IMR-90 (cell line): ENCODE data around the gene ZSWIM8.

Experiments
- CTCF ChIP-seq: conservative IDR thresholded peaks from 2 replicates; pipeline ENCODE4 v1.5.1; 2012; ENCODE audit warnings: mild to moderate bottlenecking, low read depth, low read length, improper control_type of control experiment
- MAFK ChIP-seq: IDR thresholded peaks from 2 replicates; pipeline ENCODE4 v1.6.1; 2012; ENCODE audit warnings: low read depth, low read length, improper control_type of control experiment
- MXI1 ChIP-seq: IDR thresholded peaks from 2 replicates; pipeline ENCODE4 v1.6.1; 2012; ENCODE audit warnings: low read depth, mild to moderate bottlenecking, low read length, moderate library complexity, borderline replicate concordance
- POLR2A ChIP-seq: IDR thresholded peaks from 2 replicates; pipeline ENCODE4 v1.6.1; 2012; ENCODE audit warnings: mild to moderate bottlenecking, low read depth, low read length

- TF ChIP-seq MAFK (no peak), CTCF (no peak), POLR2A (no peak), MXI1 (no peak)
Measured at GRCh38 chr10:73750819-73751218, 34.6 kb upstream of the ZSWIM8 start.
